Thyroid gland (tissue), 4 donors: ENCODE data around the gene MIEF1. TPM values are rescaled to one million over a fixed set of nuclear protein-coding genes. Genes with fewer than 3 reads are reported as not detected.

Experiments
- DNase-seq, 2 donors: peaks; one replicate each; pipeline ENCODE4 v3.0.0-alpha.2; 2019
- H3K27ac ChIP-seq, 3 donors: fragments of 200-600 bp; sonication (generic); 1 replicate in 2 of 3; 2 replicates in 1 of 3; pipeline ENCODE4 v1.5.1; 2016 to 2019; ENCODE audit warnings: mild to moderate bottlenecking in 1 of 3, moderate library complexity in 1 of 3
- H3K27me3 ChIP-seq: fragments of 200-600 bp; sonication (generic); one replicate; pipeline ENCODE4 v1.5.1; 2019
- H3K36me3 ChIP-seq, 2 donors: fragments of 200-600 bp; sonication (generic); one replicate each; pipeline ENCODE4 v1.5.1; 2016 to 2019
- H3K4me1 ChIP-seq, 2 donors: fragments of 200-600 bp; sonication (generic); one replicate each; pipeline ENCODE4 v1.5.1; 2017 to 2019
- H3K4me3 ChIP-seq, 3 donors: fragments of 200-600 bp; sonication (generic); replicated peaks in 1 of 3; 1 replicate in 2 of 3; 2 replicates in 1 of 3; pipeline ENCODE4 v1.5.1; 2016; ENCODE audit warnings: mild to moderate bottlenecking in 1 of 3
- H3K9me3 ChIP-seq: fragments of 200-600 bp; sonication (generic); one replicate; pipeline ENCODE4 v1.5.1; 2017
- CTCF ChIP-seq, 6 experiments: fragments of 200-600 bp in 3 of 6; fragments of 450-650 bp in 3 of 6; sonication (generic) in 3 of 6; IDR thresholded peaks; one replicate each; pipeline ENCODE4 v1.5.1; 2016 to 2019; ENCODE audit warnings: antibody characterized with exemption in 6 of 6, mild to moderate bottlenecking in 2 of 6, inconsistent platforms in 1 of 6, moderate library complexity in 1 of 6
- POLR2A ChIP-seq, 2 donors: fragments of 450-650 bp; IDR thresholded peaks; one replicate each; pipeline ENCODE4 v1.6.1; 2017; ENCODE audit warnings: antibody characterized with exemption in 2 of 2, mild to moderate bottlenecking in 2 of 2, moderate library complexity in 1 of 2
- WGBS, 2 donors: methylation state at CpG; one replicate each; pipeline ENCODE4 v1.1.5; 2017; 5-methylcytosine and 5-hydroxymethylcytosine counted together
- intact Hi-C: fragments of 100-400 bp; cut with DNase I; formaldehyde crosslinking; loops from one replicate; pipeline ENCODE4 v1.15.1; 2023
- total RNA-seq, 4 donors: library from RNA; depleted of rRNA; stranded (reverse); fragments of >200 nt; gene quantifications; one replicate each; pipeline ENCODE4 v1.2.3, GENCODE V29; 2016

The MIEF1 gene
- total RNA-seq, 4 donors from 2014 or later: 21.4 to 30.5 (median 26.7) TPM

- peak; percentile 68 to 75 for DNase-seq
- Histone ChIP-seq H3K4me1 (peaks cover 19 to 33% of the 10 kb centered on the region in 2 donors), H3K36me3 (no peaks in the 10 kb centered on the region), H3K9me3 (no peaks in the 10 kb centered on the region), H3K27me3 (no peaks in the 10 kb centered on the region), H3K4me3 (no peak overlapping the region), H3K27ac (peak overlapping the region; percentile 70 to 93 (median 84))
- intact Hi-C loops: no loop called here
- WGBS, 2 donors: 42 to 69% methylated on average over 11 of the region's 11 CpGs
- TF ChIP-seq POLR2A (IDR thresholded peaks at IDR 0.05) (no peak), CTCF (IDR thresholded peaks at IDR 0.05) (peak in 3 of 6 experiments; percentile 38 to 46 (median 40))
Measured at GRCh38 chr22:39559456-39560105, 57.5 kb downstream of the MIEF1 start.

GRCh38 chr22:39560127-39560526, 58.0 kb downstream of the MIEF1 start:
- H3K27ac ChIP-seq: peak overlapping the region; percentile 70 to 93 (median 84)
- no peaks in the 10 kb centered on the region for H3K27me3 ChIP-seq
- H3K9me3 ChIP-seq: no peaks in the 10 kb centered on the region
- no peak overlapping the region for H3K4me3 ChIP-seq
- no peaks in the 10 kb centered on the region for H3K36me3 ChIP-seq
- 47 to 66% methylated on average over 6 of the region's 6 CpGs for WGBS, 2 donors
- TF ChIP-seq CTCF (IDR thresholded peaks at IDR 0.05): no peak
- no peak for TF ChIP-seq POLR2A (IDR thresholded peaks at IDR 0.05)
- intact Hi-C loops: no loop called here
- peaks cover 19 to 33% of the 10 kb centered on the region in 2 donors for H3K4me1 ChIP-seq
- DNase-seq: peak; percentile 63 to 70

- DNase-seq: no peak
- no peak overlapping the region for H3K4me3 ChIP-seq
- no peak overlapping the region for H3K27ac ChIP-seq
- no peaks in the 10 kb centered on the region for H3K9me3 ChIP-seq
- no peaks in the 10 kb centered on the region for H3K27me3 ChIP-seq
- WGBS, 2 donors: 73 to 85% methylated on average over 9 of the region's 9 CpGs
- intact Hi-C loops: no loop called here
- peaks cover 19 to 33% of the 10 kb centered on the region in 2 donors for H3K4me1 ChIP-seq
- no peak for TF ChIP-seq POLR2A (IDR thresholded peaks at IDR 0.05)
- no peaks in the 10 kb centered on the region for H3K36me3 ChIP-seq
Measured at GRCh38 chr22:39562839-39563489, 60.9 kb downstream of the MIEF1 start.

GRCh38 chr22:39563571-39564428, 61.7 kb downstream of the MIEF1 start:
- no peak for DNase-seq
- intact Hi-C loops: no loop called here
- Histone ChIP-seq H3K9me3 (no peaks in the 10 kb centered on the region), H3K27me3 (no peaks in the 10 kb centered on the region), H3K27ac (no peak overlapping the region), H3K4me1 (peaks cover 20 to 33% of the 10 kb centered on the region in 2 donors), H3K4me3 (no peak overlapping the region), H3K36me3 (no peaks in the 10 kb centered on the region)
- WGBS, 2 donors: 88 to 97% methylated on average over 7 of the region's 7 CpGs
- TF ChIP-seq POLR2A (IDR thresholded peaks at IDR 0.05) (no peak), CTCF (IDR thresholded peaks at IDR 0.05) (no peak)

GRCh38 chr22:39565414-39565944, 63.4 kb downstream of the MIEF1 start:
- H3K36me3 ChIP-seq: no peaks in the 10 kb centered on the region
- no peaks in the 10 kb centered on the region for H3K27me3 ChIP-seq
- H3K4me1 ChIP-seq: peaks cover 13 to 21% of the 10 kb centered on the region in 2 donors
- H3K4me3 ChIP-seq: no peak overlapping the region
- DNase-seq: no peak
- 94 to 96% methylated on average over 5 of the region's 5 CpGs for WGBS, 2 donors
- intact Hi-C loops: no loop called here
- no peak overlapping the region for H3K27ac ChIP-seq
- H3K9me3 ChIP-seq: no peaks in the 10 kb centered on the region
- no peak for TF ChIP-seq CTCF (IDR thresholded peaks at IDR 0.05)
- no peak for TF ChIP-seq POLR2A (IDR thresholded peaks at IDR 0.05)
